Embryonic facial prominence (tissue), 1 donor: ENCODE measurements around the gene UST.
"Not testable (repeated sequence)": the region's sequence is repeated elsewhere in the genome, so short reads cannot be mapped to it uniquely, and the experiment has no call there.

ENCODE experiments used
- DNase-seq: peaks from one replicate; pipeline ENCODE4 v3.0.0-alpha.2; 2016; ENCODE audit errors: extremely low spot score

UST gene

GRCh38 chr6:148836751-148837150, 89.9 kb downstream of the UST start:
- no peak for DNase-seq

- DNase-seq = no peak
Observed at GRCh38 chr6:148837941-148838340, 91.1 kb downstream of the UST start.

GRCh38 chr6:148839044-148839443, 92.2 kb downstream of the UST start:
- DNase-seq = no peak

GRCh38 chr6:148840256-148840655, 93.4 kb downstream of the UST start:
- DNase-seq = no peak

- peak; percentile 55 for DNase-seq
Observed at GRCh38 chr6:148842296-148843019, 95.6 kb downstream of the UST start.

- no peak for DNase-seq
Observed at GRCh38 chr6:148845464-148845863, 98.6 kb downstream of the UST start.

- DNase-seq = no peak
Observed at GRCh38 chr6:148846778-148847761, 100.2 kb downstream of the UST start.

GRCh38 chr6:148848915-148849314, 102.1 kb downstream of the UST start:
- no peak for DNase-seq

GRCh38 chr6:148849449-148849848, 102.6 kb downstream of the UST start:
- DNase-seq = not testable (repeated sequence)

- DNase-seq = no peak
Observed at GRCh38 chr6:148850964-148851363, 104.1 kb downstream of the UST start.

- no peak for DNase-seq
Observed at GRCh38 chr6:148851683-148852556, 105.1 kb downstream of the UST start.

GRCh38 chr6:148852688-148853087, 105.9 kb downstream of the UST start:
- no peak for DNase-seq

GRCh38 chr6:148853113-148853512, 106.3 kb downstream of the UST start:
- not testable (repeated sequence) for DNase-seq

- no peak for DNase-seq
Observed at GRCh38 chr6:148854096-148854495, 107.3 kb downstream of the UST start.

- DNase-seq = no peak
Observed at GRCh38 chr6:148854992-148855391, 108.2 kb downstream of the UST start.

GRCh38 chr6:148855744-148856143, 108.9 kb downstream of the UST start:
- no peak for DNase-seq

- no peak for DNase-seq
Observed at GRCh38 chr6:148857798-148858390, 111.1 kb downstream of the UST start.

GRCh38 chr6:148864132-148864531, 117.3 kb downstream of the UST start:
- not testable (repeated sequence) for DNase-seq

- no peak for DNase-seq
Observed at GRCh38 chr6:148864941-148865340, 118.1 kb downstream of the UST start.

GRCh38 chr6:148866657-148867268, 119.9 kb downstream of the UST start:
- no peak for DNase-seq

GRCh38 chr6:148867862-148868261, 121.0 kb downstream of the UST start:
- DNase-seq = no peak
